DMS153 treated with DMSO at 0.1 percent for 48 hours (cell line): ENCODE results near the gene WHAMM.
"Not testable (repeated sequence)": the region's sequence is repeated elsewhere in the genome, so short reads cannot be mapped to it uniquely, and the experiment has no call there.

Source experiments
- DNase-seq: peaks from one replicate; lab custom pipeline; 2025; ENCODE audit not compliant: unreplicated experiment; lab: John Stamatoyannopoulos, UW

Gene WHAMM

DNA sequence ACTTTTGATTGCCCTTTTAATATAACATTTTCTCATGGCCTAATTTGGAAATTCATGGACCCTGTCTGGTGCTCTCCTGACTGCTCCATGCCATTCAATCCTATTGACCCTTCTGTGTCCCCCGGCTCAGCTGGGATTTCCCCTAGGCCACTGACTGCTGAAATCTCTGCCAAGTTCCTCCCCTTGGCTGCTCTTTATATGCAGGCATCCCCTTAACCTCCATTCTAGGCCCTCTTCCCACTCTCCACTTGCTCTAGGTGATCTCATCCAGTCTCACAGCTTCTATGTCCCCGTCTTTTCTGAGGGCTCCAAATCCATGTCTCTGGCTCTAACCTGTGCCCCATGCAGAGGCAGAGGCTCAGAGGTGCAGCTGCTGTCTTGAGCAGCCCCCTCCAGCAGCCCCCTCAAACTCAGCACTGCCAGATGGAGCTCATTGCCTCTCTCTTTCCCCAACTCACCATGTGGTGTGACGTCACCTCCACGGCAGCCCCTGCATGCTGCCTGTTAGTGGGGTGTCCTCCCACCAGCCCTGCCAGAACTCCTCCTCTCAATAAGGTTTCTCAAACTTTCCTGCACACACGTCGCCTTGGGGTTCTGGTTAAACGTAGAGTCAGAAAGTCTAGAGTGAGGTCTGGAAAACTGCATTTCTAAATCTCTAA lies 10.1 kb upstream of the WHAMM start:
- DNase-seq: no peak

DNA sequence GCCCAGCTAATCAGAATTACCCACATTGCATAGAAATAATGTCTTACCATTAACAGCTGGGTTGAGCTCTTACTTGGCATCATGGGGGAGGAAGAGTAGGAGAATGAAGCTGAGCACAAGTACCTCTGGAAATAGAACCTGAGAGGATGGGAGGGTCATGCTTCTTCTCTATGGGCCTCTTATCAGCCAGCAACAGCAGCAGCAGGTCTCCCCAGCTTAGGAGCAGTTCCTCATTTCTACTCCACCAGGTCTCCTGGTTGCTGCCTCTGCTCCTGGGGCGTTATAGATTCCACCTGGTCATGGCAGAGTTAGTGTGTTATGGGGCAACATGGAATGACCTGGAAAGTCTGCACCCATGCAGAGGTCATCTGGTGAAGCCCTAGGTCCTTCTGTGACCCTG lies 6.9 kb upstream of the WHAMM start:
- DNase-seq: no peak

DNA sequence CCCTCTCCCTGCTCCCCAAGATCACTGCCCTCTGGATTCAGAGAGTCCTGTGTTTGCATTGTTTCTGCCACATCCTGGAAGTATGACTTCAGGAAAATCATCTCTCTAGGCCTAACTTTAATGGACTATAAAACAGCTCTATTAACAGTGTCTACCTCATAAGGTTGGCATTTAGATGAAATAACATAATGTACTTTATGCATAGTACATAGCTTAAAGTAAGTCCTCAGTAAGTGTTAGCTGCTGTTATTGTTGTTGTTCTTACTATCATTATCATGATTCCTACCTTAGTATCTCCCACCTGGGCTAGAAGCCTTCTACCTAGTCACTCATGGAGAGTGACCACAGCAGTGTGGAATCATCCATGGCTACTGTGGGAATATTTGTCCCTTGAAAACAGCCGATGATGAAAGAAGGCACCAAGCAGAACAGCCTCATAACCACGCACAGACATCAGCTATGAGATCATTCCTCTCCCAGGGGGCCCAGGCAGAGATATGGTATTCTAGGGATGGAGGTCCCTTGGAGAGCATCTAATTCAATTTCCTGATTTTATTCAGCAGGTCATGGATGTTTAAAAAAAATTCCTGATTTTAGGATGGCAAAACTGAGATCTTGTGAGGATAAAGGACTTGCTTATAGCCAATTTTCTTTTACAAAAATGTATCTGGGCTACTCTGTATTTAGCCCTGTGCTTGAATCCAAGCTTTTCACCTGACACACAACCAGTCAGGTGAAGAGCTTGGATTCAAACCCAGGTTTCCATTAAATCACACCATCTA lies 5.4 kb upstream of the WHAMM start:
- no peak for DNase-seq

DNA sequence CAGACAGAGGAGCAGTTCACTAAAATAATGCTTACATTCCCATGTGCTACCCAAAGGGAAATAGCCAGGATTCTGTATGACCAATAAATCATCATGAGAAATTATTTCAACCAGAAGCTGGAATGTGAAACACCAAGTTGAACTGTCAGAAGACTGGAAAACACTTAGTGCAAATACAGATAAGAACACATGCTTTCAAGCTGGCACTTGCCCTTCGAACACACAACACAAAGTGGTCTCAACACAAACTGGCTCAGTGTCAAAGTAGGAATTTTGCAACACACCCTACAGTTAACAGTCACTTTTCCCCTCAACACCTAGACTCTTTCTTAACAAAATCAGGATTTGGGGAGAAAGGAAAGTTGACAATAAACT lies 4.9 kb upstream of the WHAMM start:
- no peak for DNase-seq

- no peak for DNase-seq
Measured at GRCh38 chr15:82805994-82806406, 3.4 kb upstream of the WHAMM start, which contains the start of gene FSD2. Gene FSD2, minus strand, starts transcription at chr15:82806069. Its CDS starts 18,679 bp downstream, at chr15:82787390.

GRCh38 chr15:82807920-82808633 lies 1.4 kb upstream of the WHAMM start:
- no peak for DNase-seq

DNA sequence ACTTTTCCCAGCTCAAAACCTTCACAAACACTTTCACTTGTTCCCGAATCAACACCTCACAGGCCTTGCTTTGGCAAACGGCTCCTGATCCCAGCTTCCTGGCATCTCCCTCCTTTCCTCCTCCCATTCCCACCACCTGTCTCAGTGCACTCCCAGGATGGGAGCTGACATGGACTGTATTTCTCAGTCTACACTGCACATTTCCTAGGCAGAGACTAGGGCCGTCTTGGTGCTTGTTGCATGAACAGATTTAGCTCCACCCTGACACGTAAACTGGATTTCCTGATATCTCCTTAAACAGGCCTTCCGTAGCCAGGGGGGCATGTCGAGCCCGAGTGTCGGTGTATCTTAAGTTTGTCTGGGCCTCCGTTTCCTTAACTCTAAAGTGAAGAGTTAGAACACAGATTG lies 790 bp upstream of the WHAMM start:
- DNase-seq: no peak

DNA sequence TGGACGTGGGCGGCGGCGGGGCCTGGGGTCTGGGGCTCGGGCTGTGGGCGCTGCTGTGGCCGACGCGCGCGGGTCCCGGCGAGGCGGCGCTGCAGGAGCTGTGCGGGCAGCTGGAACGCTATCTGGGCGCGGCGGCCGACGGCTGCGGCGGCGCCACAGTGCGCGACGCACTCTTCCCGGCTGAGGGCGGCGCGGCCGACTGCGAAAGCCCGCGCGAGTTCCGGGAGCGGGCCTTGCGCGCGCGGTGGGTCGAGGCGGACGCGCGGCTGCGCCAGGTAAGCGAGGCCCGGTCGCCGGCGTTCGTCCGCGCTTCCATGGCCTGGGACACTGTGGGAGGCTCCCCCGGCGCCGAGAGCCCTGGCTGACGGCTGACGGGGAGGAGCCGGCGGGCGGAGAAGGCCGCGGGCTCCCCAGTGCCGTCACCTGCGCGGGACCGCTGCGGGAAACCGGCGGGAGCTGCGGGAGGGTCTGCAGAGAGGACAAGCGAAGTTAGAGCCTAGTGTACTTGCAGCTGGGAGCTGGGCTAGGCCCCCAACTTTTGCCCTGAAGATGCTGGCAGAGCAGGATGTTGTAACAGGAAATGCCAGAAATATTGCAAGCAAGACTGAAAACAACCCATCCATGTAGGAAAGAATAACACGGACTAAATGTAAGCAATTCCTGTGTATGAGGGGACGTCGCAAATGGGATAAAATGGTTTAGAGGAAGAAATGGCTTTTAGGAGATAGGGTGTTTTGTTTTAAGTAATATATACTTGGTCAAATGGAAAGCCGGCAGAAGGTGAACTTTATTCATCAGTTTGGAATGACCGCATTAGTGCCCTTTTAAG lies 847 bp downstream of the WHAMM start:
- DNase-seq: no peak

GRCh38 chr15:82810890-82811426 lies 1.5 kb downstream of the WHAMM start:
- DNase-seq: no peak

GRCh38 chr15:82812994-82813393 lies 3.6 kb downstream of the WHAMM start:
- DNase-seq: no peak

- no peak for DNase-seq
Measured at GRCh38 chr15:82820128-82820527, 10.7 kb downstream of the WHAMM start.

DNA sequence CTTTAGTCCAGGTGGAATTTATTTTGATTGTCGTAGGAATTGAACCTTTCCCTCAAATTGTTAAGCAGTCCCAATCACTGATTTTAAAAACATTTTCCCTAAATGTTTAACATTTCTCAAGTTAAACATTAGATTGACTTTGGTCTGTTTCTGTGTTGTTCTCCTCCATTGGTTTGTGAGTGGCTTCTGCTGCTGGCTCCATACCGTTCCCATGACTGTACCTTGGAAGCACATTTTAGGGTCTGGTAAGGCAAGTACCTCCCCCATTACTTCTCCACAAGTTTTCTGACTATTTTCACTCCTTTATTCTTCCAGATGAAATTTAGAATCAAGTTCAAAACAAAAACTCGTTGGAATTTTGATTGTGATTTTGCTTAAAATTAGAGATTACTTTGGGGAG lies 12.0 kb downstream of the WHAMM start:
- DNase-seq: not testable (repeated sequence)

- DNase-seq: not testable (repeated sequence)
Measured at GRCh38 chr15:82821851-82822250, 12.4 kb downstream of the WHAMM start.

GRCh38 chr15:82823049-82823448 lies 13.6 kb downstream of the WHAMM start:
- no peak for DNase-seq

GRCh38 chr15:82828075-82828474 lies 18.6 kb downstream of the WHAMM start:
- DNase-seq: no peak

- no peak for DNase-seq
Measured at GRCh38 chr15:82829234-82829633, 19.8 kb downstream of the WHAMM start.

DNA sequence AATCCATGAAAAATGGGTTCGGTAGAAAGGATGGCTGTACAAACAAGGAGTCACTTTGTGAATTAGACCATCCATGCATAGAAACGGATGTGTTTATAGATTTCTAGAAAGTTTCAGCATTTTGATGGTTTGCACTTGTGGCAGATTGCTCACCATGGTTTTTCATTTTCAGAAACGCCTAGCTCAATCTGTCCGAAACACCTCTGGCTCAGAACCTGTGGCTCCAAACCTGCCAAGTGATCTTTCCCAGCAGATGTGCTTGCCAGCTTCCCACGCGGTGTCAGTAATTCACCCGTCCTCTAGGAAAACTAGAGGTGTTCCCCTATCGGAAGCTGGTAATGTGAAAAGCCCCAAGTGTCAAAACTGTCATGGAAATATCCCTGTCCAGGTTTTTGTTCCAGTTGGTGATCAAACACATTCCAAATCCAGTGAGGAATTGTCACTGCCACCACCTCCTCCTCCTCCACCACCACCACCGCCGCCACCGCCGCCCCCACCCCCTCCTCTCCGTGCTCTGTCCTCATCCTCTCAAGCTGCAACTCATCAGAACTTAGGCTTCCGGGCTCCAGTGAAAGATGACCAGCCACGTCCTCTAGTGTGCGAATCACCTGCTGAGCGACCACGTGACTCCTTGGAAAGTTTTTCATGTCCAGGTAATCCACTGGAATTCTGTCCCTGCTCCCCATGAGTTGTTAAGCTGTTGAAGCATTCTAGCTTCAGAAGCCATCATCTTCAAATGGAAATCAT lies 21.2 kb downstream of the WHAMM start:
- DNase-seq: no peak

DNA sequence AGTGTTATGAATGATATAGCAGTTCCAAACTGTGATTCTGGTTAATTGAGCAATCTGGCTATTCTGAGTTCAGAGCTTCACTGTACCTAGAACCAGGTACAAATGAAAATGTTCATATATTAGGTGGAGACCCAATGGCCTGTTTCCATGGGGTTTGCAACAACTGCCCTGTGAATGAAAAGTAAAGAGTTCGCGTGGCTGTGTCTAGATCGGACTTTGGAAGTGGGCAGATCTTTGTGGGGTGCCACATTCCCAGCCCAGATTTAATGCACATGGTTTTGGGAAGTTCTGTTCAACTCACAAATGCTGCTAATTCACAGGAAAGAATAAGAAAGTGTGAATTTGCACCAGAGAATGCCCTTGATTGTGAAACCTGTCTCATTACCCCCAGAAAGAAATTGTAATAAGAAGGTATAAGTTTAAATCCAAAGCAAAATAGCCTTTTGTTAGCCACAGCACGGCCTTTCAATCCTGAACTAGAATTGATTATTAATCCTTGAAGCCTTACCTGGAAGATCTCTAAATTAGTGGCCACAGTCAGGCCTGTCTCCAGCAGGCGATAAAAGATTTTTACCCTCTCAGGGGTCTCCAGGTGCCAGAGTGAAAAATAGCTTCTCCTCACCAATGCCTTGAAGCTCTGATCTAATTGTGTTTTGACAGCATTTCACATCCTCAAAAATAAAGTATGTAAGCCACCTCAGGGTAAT lies 22.6 kb downstream of the WHAMM start:
- no peak for DNase-seq

DNA sequence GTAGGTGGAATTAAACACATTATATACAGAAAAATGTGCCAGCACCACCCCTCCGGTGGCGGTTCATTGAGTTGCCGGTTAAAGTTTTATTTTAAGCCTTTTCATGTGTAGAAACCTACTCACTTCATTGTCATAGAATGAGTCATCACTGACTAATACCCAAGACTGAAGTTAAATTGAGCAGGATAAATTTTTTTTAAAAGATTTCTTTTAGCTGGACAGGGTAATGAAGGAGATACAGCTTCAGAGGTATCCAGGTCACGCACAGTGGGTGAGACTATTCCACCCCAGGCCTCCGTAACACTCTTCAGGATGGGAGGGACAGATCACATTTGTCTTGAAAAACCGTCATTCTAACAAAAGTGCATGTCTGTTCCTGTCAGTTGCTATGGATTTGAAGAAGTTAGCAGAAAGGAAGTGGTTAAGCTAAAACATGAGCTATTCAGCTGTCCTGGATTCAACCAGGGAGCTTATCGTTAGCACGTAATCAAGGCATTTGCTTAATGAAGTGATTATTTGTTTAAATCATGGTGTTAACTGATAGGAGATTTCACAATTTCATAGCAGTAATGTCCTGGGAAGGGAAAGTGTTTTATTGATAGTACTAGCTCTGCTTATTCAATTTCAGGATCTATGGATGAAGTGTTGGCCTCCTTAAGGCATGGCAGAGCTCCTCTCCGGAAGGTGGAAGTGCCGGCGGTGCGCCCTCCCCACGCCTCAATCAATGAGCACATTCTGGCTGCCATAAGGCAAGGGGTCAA lies 23.4 kb downstream of the WHAMM start:
- DNase-seq: no peak
